SK-N-SH (cell line): ENCODE results near the gene EHBP1L1. TPM values are rescaled to one million over a fixed set of nuclear protein-coding genes. Genes with fewer than 3 reads are reported as not detected.

Source experiments
- CTCF ChIA-PET: fragments of 300-600, 350-600 bp; formaldehyde crosslinking; extraction: SDS; loops from one replicate; lab custom pipeline; 2021; lab: Yijun Ruan, JAX
- POLR2A ChIA-PET: fragments of 350-600 bp; sonication (Branson Sonifier 250); formaldehyde crosslinking; extraction: SDS; loops from one replicate; lab custom pipeline; 2020; ENCODE audit warnings: antibody characterized with exemption, inconsistent platforms; lab: Yijun Ruan, JAX
- DNase-seq: peaks from one replicate; pipeline ENCODE4 v3.0.0; 2012
- H2AFZ ChIP-seq: fragments of 200-600 bp; sonication (generic); 2 replicates; pipeline ENCODE4 v1.8.1; 2016; ENCODE audit warnings: antibody characterized with exemption, mild to moderate bottlenecking, low read depth
- H3F3A ChIP-seq: fragments of 200-600 bp; sonication (generic); replicated peaks from 2 replicates; pipeline ENCODE3; 2016; ENCODE audit warnings: antibody characterized with exemption, mild to moderate bottlenecking; ENCODE audit not compliant: insufficient read depth
- H3K27ac ChIP-seq, 2 experiments: fragments of 200-500 bp in 1 of 2; fragments of 200-600 bp in 1 of 2; sonication (Bioruptor generic) in 1 of 2; sonication (generic), shearing (Covaris generic) in 1 of 2; 2 replicates each; pipeline versions ENCODE4 v1.5.1 to v1.6.1; 2014 to 2016; ENCODE audit warnings: low read depth in 2 of 2, inconsistent platforms in 1 of 2, low read length in 1 of 2, mild to moderate bottlenecking in 1 of 2, mixed read lengths in 1 of 2
- H3K27me3 ChIP-seq: fragments of 200-600 bp; sonication (generic), shearing (Covaris generic); 2 replicates; pipeline ENCODE4 v1.6.1; 2016; ENCODE audit warnings: mixed run types; ENCODE audit not compliant: insufficient read depth
- H3K36me3 ChIP-seq, 2 experiments: fragments of 200-500 bp in 1 of 2; fragments of 200-600 bp in 1 of 2; sonication (Bioruptor generic) in 1 of 2; sonication (generic) in 1 of 2; replicated peaks in 1 of 2; 2 replicates each; pipeline versions ENCODE3 to v1.5.1; 2014 to 2016; ENCODE audit warnings: low read length in 1 of 2, mild to moderate bottlenecking in 1 of 2; ENCODE audit not compliant: insufficient read depth in 2 of 2, control insufficient read depth in 1 of 2
- H3K4me1 ChIP-seq, 2 experiments: fragments of 200-500 bp in 1 of 2; fragments of 200-600 bp in 1 of 2; sonication (Bioruptor generic) in 1 of 2; sonication (generic), shearing (Covaris generic) in 1 of 2; 2 replicates each; pipeline versions ENCODE4 v1.5.1 to v1.6.1; 2014 to 2016; ENCODE audit warnings: low read depth in 1 of 2, low read length in 1 of 2, mixed run types in 1 of 2; ENCODE audit not compliant: insufficient read depth in 2 of 2, control insufficient read depth in 1 of 2
- H3K4me2 ChIP-seq: fragments of 200-600 bp; sonication (generic), shearing (Covaris generic); 2 replicates; pipeline ENCODE4 v1.6.1; 2017; ENCODE audit warnings: mixed run types
- H3K4me3 ChIP-seq, 2 experiments: fragments of 200-500 bp in 1 of 2; fragments of 200-600 bp in 1 of 2; sonication (Bioruptor generic) in 1 of 2; sonication (generic), shearing (Covaris generic) in 1 of 2; 2 replicates each; pipeline versions ENCODE4 v1.5.1 to v1.8.1; 2014 to 2016; ENCODE audit warnings: low read depth in 2 of 2, inconsistent platforms in 1 of 2, low read length in 1 of 2, mild to moderate bottlenecking in 1 of 2, mixed read lengths in 1 of 2, moderate library complexity in 1 of 2
- H3K79me2 ChIP-seq: fragments of 200-600 bp; sonication (generic); 2 replicates; pipeline ENCODE4 v1.8.1; 2017; ENCODE audit warnings: mild to moderate bottlenecking; ENCODE audit not compliant: insufficient read depth
- H3K9ac ChIP-seq: fragments of 200-600 bp; sonication (generic); 2 replicates; pipeline ENCODE4 v1.6.1; 2017; ENCODE audit warnings: mixed run types
- H3K9me2 ChIP-seq: fragments of 200-600 bp; sonication (generic); 2 replicates; pipeline ENCODE4 v1.6.1; 2017; ENCODE audit warnings: mixed run types
- H3K9me3 ChIP-seq: fragments of 200-600 bp; sonication (generic); 2 replicates; pipeline ENCODE4 v1.6.1; 2017; ENCODE audit warnings: mixed run types, mild to moderate bottlenecking, moderate library complexity
- H4K20me1 ChIP-seq: fragments of 200-600 bp; sonication (generic); 2 replicates; pipeline ENCODE4 v1.6.1; 2017; ENCODE audit warnings: mild to moderate bottlenecking, mixed run types; ENCODE audit not compliant: insufficient read depth
- CHD2 ChIP-seq: fragments of 150-350 bp; IDR thresholded peaks from 2 replicates; pipeline ENCODE4 v1.6.1; 2018; ENCODE audit warnings: low read length; ENCODE audit not compliant: partially characterized antibody
- ELF1 ChIP-seq: IDR thresholded peaks from 2 replicates; pipeline ENCODE4 v1.4.0; 2012
- EZH2phosphoT487 ChIP-seq: fragments of 200-600 bp; sonication (generic); IDR thresholded peaks from 2 replicates; pipeline ENCODE4 v1.6.1; 2017; ENCODE audit warnings: low read depth, mixed run types, mild to moderate bottlenecking, antibody characterized with exemption, moderate library complexity, borderline replicate concordance
- FOSL2 ChIP-seq: IDR thresholded peaks from 2 replicates; pipeline ENCODE4 v1.4.0; 2012; ENCODE audit warnings: low read depth, mild to moderate bottlenecking, moderate library complexity, borderline replicate concordance
- FOXJ3 ChIP-seq: sonication (generic); formaldehyde crosslinking; IDR thresholded peaks from 2 replicates; pipeline ENCODE4 v1.5.1; 2020; ENCODE audit warnings: mild to moderate bottlenecking, missing genetic modification reagents
- FOXM1 ChIP-seq: IDR thresholded peaks from 2 replicates; pipeline ENCODE4 v1.4.0; 2012; ENCODE audit warnings: low read depth, mild to moderate bottlenecking
- JUND ChIP-seq: IDR thresholded peaks from 2 replicates; pipeline ENCODE4 v1.4.0; 2012
- MEF2A ChIP-seq: IDR thresholded peaks from 2 replicates; pipeline ENCODE4 v1.4.0; 2012; ENCODE audit warnings: low read depth, borderline replicate concordance
- NFIC ChIP-seq: IDR thresholded peaks from 2 replicates; pipeline ENCODE4 v1.4.0; 2012; ENCODE audit warnings: borderline replicate concordance
- POLR2AphosphoS5 ChIP-seq: IDR thresholded peaks from 2 replicates; pipeline ENCODE4 v1.6.1; 2012; ENCODE audit warnings: low read depth, low read length
- RAD21 ChIP-seq: IDR thresholded peaks from 2 replicates; pipeline ENCODE4 v1.6.1; 2012; ENCODE audit warnings: mild to moderate bottlenecking, low read length
- RCOR1 ChIP-seq: fragments of 150-350 bp; IDR thresholded peaks from 2 replicates; pipeline ENCODE4 v1.6.1; 2017; ENCODE audit warnings: antibody characterized with exemption, low read length
- RFX5 ChIP-seq: IDR thresholded peaks from 2 replicates; pipeline ENCODE4 v1.6.1; 2012; ENCODE audit warnings: mild to moderate bottlenecking, improper control_type of control experiment, low read length
- SIN3A ChIP-seq: IDR thresholded peaks from 2 replicates; pipeline ENCODE4 v1.6.1; 2012; ENCODE audit warnings: low read depth, mild to moderate bottlenecking, low read length, moderate library complexity, borderline replicate concordance
- WGBS: methylation state at CpG from one replicate; pipeline ENCODE4 v1.1.6; 2017; ENCODE audit warnings: low lambda C conversion rate; 5-methylcytosine and 5-hydroxymethylcytosine counted together
- polyA plus RNA-seq, 3 experiments: library from polyadenylated mRNA; depleted of rRNA; stranded (reverse); fragments of >200 nt; gene quantifications; 2 replicates each; pipeline ENCODE4 v1.2.3, GENCODE V29; 2012
- TF ChIP-seq, protein P1 (sequence below): IDR thresholded peaks from 2 replicates; pipeline ENCODE4; 2012
- TF ChIP-seq, protein P2 (sequence below): fragments of 150-350 bp; IDR thresholded peaks from 2 replicates; pipeline ENCODE4 v1.6.1; 2017; ENCODE audit warnings: antibody characterized with exemption, low read length, low read depth, borderline replicate concordance
- TF ChIP-seq, protein P3 (sequence below): fragments of 150-350 bp; IDR thresholded peaks from 2 replicates; pipeline ENCODE4 v1.6.1; 2016; ENCODE audit warnings: mild to moderate bottlenecking, low read depth, low read length
- TF ChIP-seq, protein P4 (sequence below): IDR thresholded peaks from 2 replicates; pipeline ENCODE4 v1.6.1; 2012; ENCODE audit warnings: mild to moderate bottlenecking, low read depth, low read length, moderate library complexity
- TF ChIP-seq, protein P5 (sequence below): IDR thresholded peaks from 2 replicates; pipeline ENCODE4 v1.4.0; 2012; ENCODE audit warnings: low read depth

EHBP1L1 gene
- polyA plus RNA-seq, 1 of the 3 experiments (the other 2 are of a cell fraction), result 48.7 TPM

DNA sequence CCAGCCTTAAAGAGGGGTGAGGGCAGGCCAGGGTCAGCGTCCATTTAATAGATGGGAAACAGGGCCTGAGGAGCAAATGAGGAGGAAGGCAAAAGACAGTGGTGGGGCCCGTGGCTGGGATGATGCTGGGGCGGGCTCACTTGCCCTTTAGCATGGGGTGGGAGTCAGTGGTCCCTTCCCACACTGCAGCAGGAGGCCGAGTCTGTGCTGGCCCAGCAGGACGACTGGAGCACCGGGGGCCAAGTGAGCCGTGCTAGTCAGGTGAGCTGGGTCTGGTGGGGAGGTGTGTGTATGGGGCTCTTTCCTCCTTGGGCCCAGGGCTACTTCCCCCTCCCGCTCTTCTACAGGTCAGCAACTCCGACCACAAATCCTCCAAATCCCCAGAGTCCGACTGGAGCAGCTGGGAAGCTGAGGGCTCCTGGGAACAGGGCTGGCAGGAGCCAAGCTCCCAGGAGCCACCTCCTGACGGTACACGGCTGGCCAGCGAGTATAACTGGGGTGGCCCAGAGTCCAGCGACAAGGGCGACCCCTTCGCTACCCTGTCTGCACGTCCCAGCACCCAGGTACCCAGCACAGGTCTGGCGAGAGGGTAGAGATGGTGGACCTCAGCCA is 38.1 kb upstream of the EHBP1L1 start:
- WGBS, result 92% methylated on average over 18 of the region's 18 CpGs
- no peaks in the 10 kb centered on the region for H3K9me2 ChIP-seq
- no peak overlapping the region for H2AFZ ChIP-seq
- H4K20me1 ChIP-seq, result peaks cover 20% of the 10 kb centered on the region
- H3K4me1 ChIP-seq, result peaks cover 4 to 12% of the 10 kb centered on the region in 2 experiments; a peak in 1 of 4 replicates
- TF ChIP-seq RFX5, result no peak
- no peak for TF ChIP-seq RCOR1
- TF ChIP-seq FOXM1, result no peak
- TF ChIP-seq RAD21, result no peak
- no peak for TF ChIP-seq SIN3A
- TF ChIP-seq POLR2AphosphoS5, result no peak
- TF ChIP-seq, protein P1, sequence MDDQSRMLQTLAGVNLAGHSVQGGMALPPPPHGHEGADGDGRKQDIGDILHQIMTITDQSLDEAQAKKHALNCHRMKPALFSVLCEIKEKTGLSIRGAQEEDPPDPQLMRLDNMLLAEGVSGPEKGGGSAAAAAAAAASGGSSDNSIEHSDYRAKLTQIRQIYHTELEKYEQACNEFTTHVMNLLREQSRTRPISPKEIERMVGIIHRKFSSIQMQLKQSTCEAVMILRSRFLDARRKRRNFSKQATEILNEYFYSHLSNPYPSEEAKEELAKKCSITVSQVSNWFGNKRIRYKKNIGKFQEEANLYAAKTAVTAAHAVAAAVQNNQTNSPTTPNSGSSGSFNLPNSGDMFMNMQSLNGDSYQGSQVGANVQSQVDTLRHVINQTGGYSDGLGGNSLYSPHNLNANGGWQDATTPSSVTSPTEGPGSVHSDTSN, result no peak
- TF ChIP-seq, protein P2, sequence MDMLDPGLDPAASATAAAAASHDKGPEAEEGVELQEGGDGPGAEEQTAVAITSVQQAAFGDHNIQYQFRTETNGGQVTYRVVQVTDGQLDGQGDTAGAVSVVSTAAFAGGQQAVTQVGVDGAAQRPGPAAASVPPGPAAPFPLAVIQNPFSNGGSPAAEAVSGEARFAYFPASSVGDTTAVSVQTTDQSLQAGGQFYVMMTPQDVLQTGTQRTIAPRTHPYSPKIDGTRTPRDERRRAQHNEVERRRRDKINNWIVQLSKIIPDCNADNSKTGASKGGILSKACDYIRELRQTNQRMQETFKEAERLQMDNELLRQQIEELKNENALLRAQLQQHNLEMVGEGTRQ, result no peak
- no peak for TF ChIP-seq NFIC
- no peak for TF ChIP-seq FOXJ3 (CRISPR knock-in tag)
- TF ChIP-seq CHD2, result no peak
- TF ChIP-seq, protein P3, sequence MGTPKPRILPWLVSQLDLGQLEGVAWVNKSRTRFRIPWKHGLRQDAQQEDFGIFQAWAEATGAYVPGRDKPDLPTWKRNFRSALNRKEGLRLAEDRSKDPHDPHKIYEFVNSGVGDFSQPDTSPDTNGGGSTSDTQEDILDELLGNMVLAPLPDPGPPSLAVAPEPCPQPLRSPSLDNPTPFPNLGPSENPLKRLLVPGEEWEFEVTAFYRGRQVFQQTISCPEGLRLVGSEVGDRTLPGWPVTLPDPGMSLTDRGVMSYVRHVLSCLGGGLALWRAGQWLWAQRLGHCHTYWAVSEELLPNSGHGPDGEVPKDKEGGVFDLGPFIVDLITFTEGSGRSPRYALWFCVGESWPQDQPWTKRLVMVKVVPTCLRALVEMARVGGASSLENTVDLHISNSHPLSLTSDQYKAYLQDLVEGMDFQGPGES, result no peak
- no peak for TF ChIP-seq EZH2phosphoT487
- TF ChIP-seq JUND, result no peak
- TF ChIP-seq MEF2A, result no peak
- TF ChIP-seq, protein P4, sequence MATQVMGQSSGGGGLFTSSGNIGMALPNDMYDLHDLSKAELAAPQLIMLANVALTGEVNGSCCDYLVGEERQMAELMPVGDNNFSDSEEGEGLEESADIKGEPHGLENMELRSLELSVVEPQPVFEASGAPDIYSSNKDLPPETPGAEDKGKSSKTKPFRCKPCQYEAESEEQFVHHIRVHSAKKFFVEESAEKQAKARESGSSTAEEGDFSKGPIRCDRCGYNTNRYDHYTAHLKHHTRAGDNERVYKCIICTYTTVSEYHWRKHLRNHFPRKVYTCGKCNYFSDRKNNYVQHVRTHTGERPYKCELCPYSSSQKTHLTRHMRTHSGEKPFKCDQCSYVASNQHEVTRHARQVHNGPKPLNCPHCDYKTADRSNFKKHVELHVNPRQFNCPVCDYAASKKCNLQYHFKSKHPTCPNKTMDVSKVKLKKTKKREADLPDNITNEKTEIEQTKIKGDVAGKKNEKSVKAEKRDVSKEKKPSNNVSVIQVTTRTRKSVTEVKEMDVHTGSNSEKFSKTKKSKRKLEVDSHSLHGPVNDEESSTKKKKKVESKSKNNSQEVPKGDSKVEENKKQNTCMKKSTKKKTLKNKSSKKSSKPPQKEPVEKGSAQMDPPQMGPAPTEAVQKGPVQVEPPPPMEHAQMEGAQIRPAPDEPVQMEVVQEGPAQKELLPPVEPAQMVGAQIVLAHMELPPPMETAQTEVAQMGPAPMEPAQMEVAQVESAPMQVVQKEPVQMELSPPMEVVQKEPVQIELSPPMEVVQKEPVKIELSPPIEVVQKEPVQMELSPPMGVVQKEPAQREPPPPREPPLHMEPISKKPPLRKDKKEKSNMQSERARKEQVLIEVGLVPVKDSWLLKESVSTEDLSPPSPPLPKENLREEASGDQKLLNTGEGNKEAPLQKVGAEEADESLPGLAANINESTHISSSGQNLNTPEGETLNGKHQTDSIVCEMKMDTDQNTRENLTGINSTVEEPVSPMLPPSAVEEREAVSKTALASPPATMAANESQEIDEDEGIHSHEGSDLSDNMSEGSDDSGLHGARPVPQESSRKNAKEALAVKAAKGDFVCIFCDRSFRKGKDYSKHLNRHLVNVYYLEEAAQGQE, result no peak
- TF ChIP-seq, protein P5, sequence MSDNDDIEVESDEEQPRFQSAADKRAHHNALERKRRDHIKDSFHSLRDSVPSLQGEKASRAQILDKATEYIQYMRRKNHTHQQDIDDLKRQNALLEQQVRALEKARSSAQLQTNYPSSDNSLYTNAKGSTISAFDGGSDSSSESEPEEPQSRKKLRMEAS, result no peak
- TF ChIP-seq FOSL2, result no peak
- no peak for TF ChIP-seq ELF1
- TF ChIP-seq, all 33 proteins: peak for 0
- peaks cover under 1 to 36% of the 10 kb centered on the region in 2 experiments for H3K36me3 ChIP-seq
- ChIA-PET POLR2A (interaction anchor here (0.6 to 1.3 kb wide), 2 partner anchors 32 to 116 kb away, joined by 3 read pairs; partner anchors contain the start of gene ZNRD2), CTCF (interaction anchor here (1.0 to 13.1 kb wide), 5 partner anchors 11 to 57 kb away, joined by 3 to 295 read pairs (median 5); partner anchors contain the start of genes EHBP1L1, FAM89B, SCYL1 and ZNRD2)
- no peak overlapping the region for H3K27ac ChIP-seq
- H3K9ac ChIP-seq, result no peak overlapping the region
- no peaks in the 10 kb centered on the region for H3K27me3 ChIP-seq
- H3F3A ChIP-seq, result peaks cover 53% of the 10 kb centered on the region
- H3K4me3 ChIP-seq, result no peak overlapping the region
- H3K4me2 ChIP-seq, result no peak overlapping the region
- no peaks in the 10 kb centered on the region for H3K9me3 ChIP-seq
- DNase-seq, result no peak
- H3K79me2 ChIP-seq, result no peaks in the 10 kb centered on the region
